ENCODE measurements around the gene EXOC4. TPM values are rescaled to one million over a fixed set of nuclear protein-coding genes. Genes with fewer than 3 reads are reported as not detected.

Gene EXOC4
- polyA plus RNA-seq, 2 donors: 11.1 to 19.0 TPM

DNA sequence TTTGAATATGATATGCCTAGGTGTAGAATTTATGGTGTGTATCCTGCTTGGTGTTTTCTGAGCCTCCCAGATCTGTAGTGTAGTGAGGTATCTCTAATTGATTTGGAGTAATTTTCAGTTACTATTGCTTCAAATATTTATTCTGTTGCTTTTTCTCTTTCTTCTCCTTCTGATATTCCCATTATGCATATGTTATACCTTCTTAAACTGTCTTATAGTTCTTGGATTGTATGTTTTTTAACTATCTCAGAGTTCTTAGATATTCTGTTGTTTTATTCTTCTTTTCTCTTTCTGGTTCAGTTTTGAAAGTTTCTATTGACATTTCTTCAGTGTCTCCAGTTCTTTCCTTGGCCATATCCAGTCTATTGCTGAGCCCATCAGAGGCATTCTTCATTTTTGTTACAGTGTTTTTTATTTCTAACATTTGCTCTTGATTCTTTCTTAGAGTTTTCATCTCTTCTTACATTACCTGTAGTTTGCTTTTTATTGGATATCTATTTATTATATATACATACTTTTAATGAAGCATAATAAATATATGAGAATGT lies 668.8 kb downstream of the EXOC4 start:
- Histone ChIP-seq H3K27ac (ENCODE audit: low read depth in 2 of 2, low read length in 1 of 2) (no peak overlapping the region), H3K27me3 (ENCODE audit: control insufficient read depth in 1 of 2, insufficient read depth in 2 of 2, low read length in 2 of 2) (no peaks in the 10 kb centered on the region), H3K4me3 (ENCODE audit: low read depth in 1 of 2, low read length in 2 of 2) (no peak overlapping the region), H3K36me3 (ENCODE audit: control insufficient read depth in 2 of 2, insufficient read depth in 2 of 2, low read length in 1 of 2) (no peaks in the 10 kb centered on the region), H3K9me3 (ENCODE audit: control insufficient read depth in 2 of 2, insufficient read depth in 1 of 2, low read depth in 1 of 2, low read length in 1 of 2) (no peaks in the 10 kb centered on the region), H3K4me1 (ENCODE audit: control insufficient read depth in 2 of 2, insufficient read depth in 2 of 2, low read length in 1 of 2) (no peaks in the 10 kb centered on the region)

DNA sequence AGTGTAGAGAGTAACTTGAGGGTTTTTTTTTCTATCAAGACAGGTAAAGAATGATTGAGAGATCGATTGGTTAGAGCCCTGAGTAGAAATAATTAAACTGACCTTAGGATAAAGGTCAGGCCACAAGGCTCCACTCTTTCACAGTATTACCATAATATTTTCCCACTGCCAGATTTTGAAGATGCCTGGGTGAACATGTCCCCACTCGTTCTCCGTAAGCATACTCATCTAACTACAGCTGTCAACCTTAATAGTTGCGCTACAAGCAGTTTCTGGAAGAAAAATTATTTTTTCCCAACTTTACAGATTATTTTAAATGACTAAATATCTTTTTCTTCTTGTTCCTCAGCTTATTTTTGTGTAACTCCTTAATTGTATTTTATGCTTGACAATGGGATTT lies 671.1 kb downstream of the EXOC4 start:
- 94 to 98% methylated on average over 4 of the region's 4 CpGs for WGBS, 2 donors
- H3K4me1 ChIP-seq (ENCODE audit: control insufficient read depth in 2 of 2, insufficient read depth in 2 of 2, low read length in 1 of 2): no peaks in the 10 kb centered on the region
- no peaks in the 10 kb centered on the region for H3K27me3 ChIP-seq (ENCODE audit: control insufficient read depth in 1 of 2, insufficient read depth in 2 of 2, low read length in 2 of 2)
- H3K27ac ChIP-seq (ENCODE audit: low read depth in 2 of 2, low read length in 1 of 2): no peak overlapping the region
- H3K9me3 ChIP-seq (ENCODE audit: control insufficient read depth in 2 of 2, insufficient read depth in 1 of 2, low read depth in 1 of 2, low read length in 1 of 2): no peaks in the 10 kb centered on the region
- H3K4me3 ChIP-seq (ENCODE audit: low read depth in 1 of 2, low read length in 2 of 2): no peak overlapping the region
- H3K36me3 ChIP-seq (ENCODE audit: control insufficient read depth in 2 of 2, insufficient read depth in 2 of 2, low read length in 1 of 2): no peaks in the 10 kb centered on the region

DNA sequence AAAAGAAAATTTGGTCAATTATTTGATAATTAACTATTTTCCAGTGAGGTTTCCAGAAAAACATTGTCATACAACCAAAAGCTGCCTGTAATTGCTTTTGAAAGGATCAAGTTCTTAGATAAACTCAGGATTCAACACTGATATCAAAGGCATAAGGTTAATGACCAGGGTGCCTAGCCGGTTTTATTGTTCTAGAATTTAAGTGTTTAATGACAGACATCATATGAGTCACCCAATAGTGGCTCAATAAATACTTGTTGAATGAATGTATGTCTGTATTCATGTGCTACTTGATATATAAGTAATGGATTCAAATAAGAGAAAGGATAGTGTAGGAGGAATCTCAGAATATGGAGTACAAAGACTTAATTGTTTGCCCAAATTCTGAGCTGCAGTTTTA lies 678.2 kb downstream of the EXOC4 start:
- Histone ChIP-seq H3K27ac (ENCODE audit: low read depth in 2 of 2, low read length in 1 of 2) (no peak overlapping the region), H3K36me3 (ENCODE audit: control insufficient read depth in 2 of 2, insufficient read depth in 2 of 2, low read length in 1 of 2) (no peaks in the 10 kb centered on the region), H3K9me3 (ENCODE audit: control insufficient read depth in 2 of 2, insufficient read depth in 1 of 2, low read depth in 1 of 2, low read length in 1 of 2) (peaks cover 0 to 3% of the 10 kb centered on the region in 2 donors), H3K4me3 (ENCODE audit: low read depth in 1 of 2, low read length in 2 of 2) (no peak overlapping the region), H3K4me1 (ENCODE audit: control insufficient read depth in 2 of 2, insufficient read depth in 2 of 2, low read length in 1 of 2) (no peaks in the 10 kb centered on the region), H3K27me3 (ENCODE audit: control insufficient read depth in 1 of 2, insufficient read depth in 2 of 2, low read length in 2 of 2) (no peaks in the 10 kb centered on the region)
- 47 to 48% methylated on average over 1 of the region's 1 CpG for WGBS, 2 donors

DNA sequence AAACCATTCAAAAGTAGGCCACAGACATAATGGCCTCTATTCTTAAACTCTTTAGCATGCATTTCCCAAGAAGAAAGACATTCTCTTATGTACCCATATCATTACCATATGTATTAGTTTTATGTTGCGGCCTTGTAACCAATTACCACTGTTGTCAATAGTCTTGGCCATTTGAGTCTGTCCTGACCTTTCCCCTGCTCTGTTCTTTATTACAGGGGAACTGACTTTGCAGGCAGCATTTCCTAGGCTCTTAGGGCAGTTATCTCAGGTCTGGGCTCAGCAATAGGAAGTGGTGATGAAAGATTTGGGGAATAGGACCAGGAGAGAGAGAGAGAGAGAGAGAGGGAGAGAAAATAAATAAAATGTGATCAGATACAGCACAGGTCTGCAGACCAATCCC lies 679.7 kb downstream of the EXOC4 start:
- Histone ChIP-seq H3K4me1 (ENCODE audit: control insufficient read depth in 2 of 2, insufficient read depth in 2 of 2, low read length in 1 of 2) (no peaks in the 10 kb centered on the region), H3K4me3 (ENCODE audit: low read depth in 1 of 2, low read length in 2 of 2) (no peak overlapping the region), H3K36me3 (ENCODE audit: control insufficient read depth in 2 of 2, insufficient read depth in 2 of 2, low read length in 1 of 2) (no peaks in the 10 kb centered on the region), H3K27ac (ENCODE audit: low read depth in 2 of 2, low read length in 1 of 2) (no peak overlapping the region), H3K27me3 (ENCODE audit: control insufficient read depth in 1 of 2, insufficient read depth in 2 of 2, low read length in 2 of 2) (no peaks in the 10 kb centered on the region), H3K9me3 (ENCODE audit: control insufficient read depth in 2 of 2, insufficient read depth in 1 of 2, low read depth in 1 of 2, low read length in 1 of 2) (peaks cover 0 to 3% of the 10 kb centered on the region in 2 donors)
- 87 to 97% methylated on average over 1 of the region's 1 CpG for WGBS, 2 donors

DNA sequence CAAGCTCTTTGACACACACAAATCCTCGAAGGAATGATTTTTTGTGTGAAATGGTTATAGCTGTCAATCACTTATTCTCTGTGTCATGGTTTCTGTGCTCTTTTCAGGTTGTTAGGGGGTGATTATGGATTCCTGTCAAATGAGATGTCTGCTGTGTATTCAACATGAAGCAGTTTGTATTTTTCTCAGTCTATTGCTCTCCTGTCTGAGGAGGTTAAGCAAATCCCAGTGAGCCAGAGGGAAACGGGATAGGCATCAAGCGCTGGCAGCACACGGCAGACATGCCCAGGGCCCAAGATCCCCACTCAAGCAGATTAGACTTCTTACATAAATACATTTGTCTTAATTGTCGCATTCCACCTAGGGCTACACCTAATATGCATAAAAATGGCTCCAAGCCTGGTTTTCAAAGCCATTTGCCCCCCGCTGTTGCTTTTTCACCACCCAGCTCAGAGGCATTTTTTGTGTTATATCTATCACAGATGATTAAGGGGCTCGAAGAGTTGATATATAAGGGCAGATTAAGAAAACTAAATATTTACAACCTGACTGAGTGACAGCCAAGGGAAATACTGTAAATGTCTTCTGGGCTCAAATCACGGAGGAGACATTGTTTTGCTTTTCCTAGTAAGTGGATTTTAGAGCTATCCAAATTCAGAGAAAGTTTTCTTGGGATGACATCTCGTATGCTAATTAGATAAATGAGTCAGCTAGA lies 681.5 kb downstream of the EXOC4 start:
- Histone ChIP-seq H3K36me3 (ENCODE audit: control insufficient read depth in 2 of 2, insufficient read depth in 2 of 2, low read length in 1 of 2) (peaks cover 0 to 3% of the 10 kb centered on the region in 2 donors), H3K27ac (ENCODE audit: low read depth in 2 of 2, low read length in 1 of 2) (no peak overlapping the region)
- 72 to 76% methylated on average over 9 of the region's 9 CpGs for WGBS, 2 donors

DNA sequence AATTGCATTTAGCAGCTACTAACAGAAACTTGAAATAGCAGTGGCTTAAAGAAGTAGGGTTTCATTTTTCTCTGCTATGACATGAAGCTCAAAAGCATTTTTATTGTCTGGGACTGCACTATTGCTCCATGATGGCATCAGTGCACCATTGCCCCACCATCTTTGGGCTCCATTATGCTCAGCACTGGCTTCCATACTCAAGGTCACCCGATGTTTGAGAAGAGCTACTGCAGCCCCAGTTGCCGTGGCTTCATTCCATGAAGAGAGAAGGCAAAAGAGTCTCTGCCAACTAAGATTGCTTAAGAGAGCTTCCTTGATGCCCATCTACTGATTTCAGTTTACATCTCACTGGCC lies 682.1 kb downstream of the EXOC4 start:
- 59 to 74% methylated on average over 2 of the region's 2 CpGs for WGBS, 2 donors
- no peaks in the 10 kb centered on the region for H3K4me1 ChIP-seq (ENCODE audit: control insufficient read depth in 2 of 2, insufficient read depth in 2 of 2, low read length in 1 of 2)
- H3K36me3 ChIP-seq (ENCODE audit: control insufficient read depth in 2 of 2, insufficient read depth in 2 of 2, low read length in 1 of 2): peaks cover 0 to 3% of the 10 kb centered on the region in 2 donors
- H3K27ac ChIP-seq (ENCODE audit: low read depth in 2 of 2, low read length in 1 of 2): no peak overlapping the region
- no peak overlapping the region for H3K4me3 ChIP-seq (ENCODE audit: low read depth in 1 of 2, low read length in 2 of 2)
- H3K9me3 ChIP-seq (ENCODE audit: control insufficient read depth in 2 of 2, insufficient read depth in 1 of 2, low read depth in 1 of 2, low read length in 1 of 2): peaks cover 0 to 3% of the 10 kb centered on the region in 2 donors
- H3K27me3 ChIP-seq (ENCODE audit: control insufficient read depth in 1 of 2, insufficient read depth in 2 of 2, low read length in 2 of 2): no peaks in the 10 kb centered on the region

More for the DNA sequence above, 681.5 kb downstream of the EXOC4 start:
- H3K27me3 ChIP-seq (ENCODE audit: control insufficient read depth in 1 of 2, insufficient read depth in 2 of 2, low read length in 2 of 2): no peaks in the 10 kb centered on the region
- H3K9me3 ChIP-seq (ENCODE audit: control insufficient read depth in 2 of 2, insufficient read depth in 1 of 2, low read depth in 1 of 2, low read length in 1 of 2): peaks cover 0 to 3% of the 10 kb centered on the region in 2 donors
- no peak overlapping the region for H3K4me3 ChIP-seq (ENCODE audit: low read depth in 1 of 2, low read length in 2 of 2)
- no peaks in the 10 kb centered on the region for H3K4me1 ChIP-seq (ENCODE audit: control insufficient read depth in 2 of 2, insufficient read depth in 2 of 2, low read length in 1 of 2)

DNA sequence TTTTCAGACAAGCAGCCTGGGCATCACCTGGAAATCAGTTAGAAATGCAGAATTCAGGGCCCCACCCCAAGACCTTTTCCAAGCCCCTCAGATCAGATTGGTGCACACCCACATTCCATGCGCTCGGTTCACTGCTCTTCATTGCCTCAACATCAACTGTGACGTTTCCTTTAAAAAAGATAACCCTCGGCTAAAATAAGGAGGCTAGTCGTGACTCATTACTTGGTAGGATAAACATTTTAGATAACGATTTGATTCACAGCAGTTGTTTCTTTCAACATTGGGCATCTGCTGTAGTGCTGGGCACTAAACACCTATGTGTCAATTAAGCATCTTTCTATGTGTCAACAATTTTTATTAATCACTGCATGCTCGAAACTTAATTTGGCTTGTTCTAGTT lies 683.2 kb downstream of the EXOC4 start:
- 76 to 83% methylated on average over 7 of the region's 7 CpGs for WGBS, 2 donors
- no peaks in the 10 kb centered on the region for H3K4me1 ChIP-seq (ENCODE audit: control insufficient read depth in 2 of 2, insufficient read depth in 2 of 2, low read length in 1 of 2)

GRCh38 chr7:133937786-133938185 lies 684.9 kb downstream of the EXOC4 start:
- H3K36me3 ChIP-seq (ENCODE audit: control insufficient read depth in 2 of 2, insufficient read depth in 2 of 2, low read length in 1 of 2): peaks cover 0 to 3% of the 10 kb centered on the region in 2 donors
- peaks cover 0 to 3% of the 10 kb centered on the region in 2 donors for H3K9me3 ChIP-seq (ENCODE audit: control insufficient read depth in 2 of 2, insufficient read depth in 1 of 2, low read depth in 1 of 2, low read length in 1 of 2)
- WGBS, 2 donors: 94 to 95% methylated on average over 6 of the region's 6 CpGs
- no peak overlapping the region for H3K27ac ChIP-seq (ENCODE audit: low read depth in 2 of 2, low read length in 1 of 2)
- no peaks in the 10 kb centered on the region for H3K27me3 ChIP-seq (ENCODE audit: control insufficient read depth in 1 of 2, insufficient read depth in 2 of 2, low read length in 2 of 2)
- no peak overlapping the region for H3K4me3 ChIP-seq (ENCODE audit: low read depth in 1 of 2, low read length in 2 of 2)
- no peaks in the 10 kb centered on the region for H3K4me1 ChIP-seq (ENCODE audit: control insufficient read depth in 2 of 2, insufficient read depth in 2 of 2, low read length in 1 of 2)

More for the DNA sequence above, 683.2 kb downstream of the EXOC4 start:
- Histone ChIP-seq H3K27ac (ENCODE audit: low read depth in 2 of 2, low read length in 1 of 2) (no peak overlapping the region), H3K4me3 (ENCODE audit: low read depth in 1 of 2, low read length in 2 of 2) (no peak overlapping the region), H3K36me3 (ENCODE audit: control insufficient read depth in 2 of 2, insufficient read depth in 2 of 2, low read length in 1 of 2) (peaks cover 0 to 3% of the 10 kb centered on the region in 2 donors), H3K27me3 (ENCODE audit: control insufficient read depth in 1 of 2, insufficient read depth in 2 of 2, low read length in 2 of 2) (no peaks in the 10 kb centered on the region), H3K9me3 (ENCODE audit: control insufficient read depth in 2 of 2, insufficient read depth in 1 of 2, low read depth in 1 of 2, low read length in 1 of 2) (peaks cover 0 to 3% of the 10 kb centered on the region in 2 donors)

GRCh38 chr7:133940368-133940767 lies 687.5 kb downstream of the EXOC4 start:
- Histone ChIP-seq H3K4me3 (ENCODE audit: low read depth in 1 of 2, low read length in 2 of 2) (no peak overlapping the region), H3K36me3 (ENCODE audit: control insufficient read depth in 2 of 2, insufficient read depth in 2 of 2, low read length in 1 of 2) (peaks cover 0 to 3% of the 10 kb centered on the region in 2 donors), H3K9me3 (ENCODE audit: control insufficient read depth in 2 of 2, insufficient read depth in 1 of 2, low read depth in 1 of 2, low read length in 1 of 2) (no peaks in the 10 kb centered on the region), H3K27ac (ENCODE audit: low read depth in 2 of 2, low read length in 1 of 2) (no peak overlapping the region), H3K4me1 (ENCODE audit: control insufficient read depth in 2 of 2, insufficient read depth in 2 of 2, low read length in 1 of 2) (no peaks in the 10 kb centered on the region), H3K27me3 (ENCODE audit: control insufficient read depth in 1 of 2, insufficient read depth in 2 of 2, low read length in 2 of 2) (no peaks in the 10 kb centered on the region)
- 92 to 95% methylated on average over 1 of the region's 1 CpG for WGBS, 2 donors

- Histone ChIP-seq H3K36me3 (ENCODE audit: control insufficient read depth in 2 of 2, insufficient read depth in 2 of 2, low read length in 1 of 2) (peaks cover 0 to 3% of the 10 kb centered on the region in 2 donors), H3K27ac (ENCODE audit: low read depth in 2 of 2, low read length in 1 of 2) (no peak overlapping the region), H3K27me3 (ENCODE audit: control insufficient read depth in 1 of 2, insufficient read depth in 2 of 2, low read length in 2 of 2) (no peaks in the 10 kb centered on the region), H3K4me3 (ENCODE audit: low read depth in 1 of 2, low read length in 2 of 2) (no peak overlapping the region), H3K4me1 (ENCODE audit: control insufficient read depth in 2 of 2, insufficient read depth in 2 of 2, low read length in 1 of 2) (no peaks in the 10 kb centered on the region), H3K9me3 (ENCODE audit: control insufficient read depth in 2 of 2, insufficient read depth in 1 of 2, low read depth in 1 of 2, low read length in 1 of 2) (no peaks in the 10 kb centered on the region)
- WGBS, 2 donors: 61 to 83% methylated on average over 2 of the region's 2 CpGs
Measured at GRCh38 chr7:133941496-133941895, 688.6 kb downstream of the EXOC4 start.
